ENCODE results near the gene RAB40B. TPM values are rescaled to one million over a fixed set of nuclear protein-coding genes. Genes with fewer than 3 reads are reported as not detected.
A peak's percentile ranks its signal among the peaks of the same experiment; 100 is the strongest.

The RAB40B gene
- total RNA-seq, 6 experiments from 2014 or later = 3.7 to 12.5 (median 9.3) TPM

DNA sequence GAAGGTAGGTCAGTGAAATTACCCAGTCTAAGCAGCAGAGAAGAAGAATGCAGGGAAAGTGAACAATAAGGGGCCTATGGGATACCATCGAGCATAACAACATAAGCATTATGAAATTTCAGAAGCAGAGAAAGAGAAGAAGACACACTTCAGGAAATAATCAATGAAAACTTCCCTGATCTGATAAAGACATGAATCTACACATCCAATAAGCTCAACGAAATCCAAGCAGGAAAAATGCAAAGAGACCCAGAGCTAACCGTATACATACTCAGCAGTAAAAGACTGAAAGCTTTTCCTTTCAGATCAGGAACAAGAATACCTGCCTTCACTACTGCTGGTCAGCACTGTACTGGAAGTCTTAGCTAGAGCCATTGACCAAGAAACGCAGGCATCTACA, 88.8 kb downstream of the RAB40B start:
- no peaks in the 10 kb centered on the region for H3K4me1 ChIP-seq
- no peak overlapping the region for H3K27ac ChIP-seq
- no peak for TF ChIP-seq POLR2A (IDR thresholded peaks at IDR 0.05)
- TF ChIP-seq, protein P1, sequence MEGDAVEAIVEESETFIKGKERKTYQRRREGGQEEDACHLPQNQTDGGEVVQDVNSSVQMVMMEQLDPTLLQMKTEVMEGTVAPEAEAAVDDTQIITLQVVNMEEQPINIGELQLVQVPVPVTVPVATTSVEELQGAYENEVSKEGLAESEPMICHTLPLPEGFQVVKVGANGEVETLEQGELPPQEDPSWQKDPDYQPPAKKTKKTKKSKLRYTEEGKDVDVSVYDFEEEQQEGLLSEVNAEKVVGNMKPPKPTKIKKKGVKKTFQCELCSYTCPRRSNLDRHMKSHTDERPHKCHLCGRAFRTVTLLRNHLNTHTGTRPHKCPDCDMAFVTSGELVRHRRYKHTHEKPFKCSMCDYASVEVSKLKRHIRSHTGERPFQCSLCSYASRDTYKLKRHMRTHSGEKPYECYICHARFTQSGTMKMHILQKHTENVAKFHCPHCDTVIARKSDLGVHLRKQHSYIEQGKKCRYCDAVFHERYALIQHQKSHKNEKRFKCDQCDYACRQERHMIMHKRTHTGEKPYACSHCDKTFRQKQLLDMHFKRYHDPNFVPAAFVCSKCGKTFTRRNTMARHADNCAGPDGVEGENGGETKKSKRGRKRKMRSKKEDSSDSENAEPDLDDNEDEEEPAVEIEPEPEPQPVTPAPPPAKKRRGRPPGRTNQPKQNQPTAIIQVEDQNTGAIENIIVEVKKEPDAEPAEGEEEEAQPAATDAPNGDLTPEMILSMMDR (IDR thresholded peaks at IDR 0.05) = no peak
- ATAC-seq (no peak), DNase-seq (no peak)
- H3K27me3 ChIP-seq = no peaks in the 10 kb centered on the region
- H3K36me3 ChIP-seq = peaks cover 0 to 7% (median 2%) of the 10 kb centered on the region in 4 donors
- intact Hi-C loops (cut with DNase I) = no loop called here
- WGBS (ENCODE audit: insufficient coverage, low coverage, low lambda C conversion rate, missing lambda C conversion rate) = 97% methylated on average over 3 of the region's 4 CpGs
- H3K4me3 ChIP-seq = no peak overlapping the region
- H3K9me3 ChIP-seq = no peaks in the 10 kb centered on the region

DNA sequence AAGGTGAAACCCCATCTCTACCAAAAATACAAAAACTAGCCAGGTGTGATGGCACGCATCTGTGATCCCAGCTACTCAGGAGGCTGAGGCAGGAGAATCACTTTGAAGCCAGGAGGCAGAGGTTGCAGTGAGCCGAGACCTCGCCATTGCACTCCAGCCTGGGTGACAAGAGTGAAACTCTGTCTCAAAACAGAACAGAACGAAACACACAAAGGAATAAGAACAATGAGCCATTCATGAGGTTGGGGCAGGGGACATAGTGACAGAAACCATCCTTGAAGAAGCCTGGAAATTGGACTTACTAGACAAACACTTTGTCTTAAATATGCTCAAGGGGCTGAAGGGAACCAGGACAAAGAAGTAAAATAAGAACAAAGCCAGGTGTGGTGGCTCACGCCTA, 89.7 kb downstream of the RAB40B start:
- H3K36me3 ChIP-seq = peaks cover 0 to 9% (median 2%) of the 10 kb centered on the region in 4 donors
- ATAC-seq (no peak), DNase-seq (peak in 1 of 3 donors; percentile 7)
- no peak overlapping the region for H3K4me3 ChIP-seq
- TF ChIP-seq, protein P1 (IDR thresholded peaks at IDR 0.05) = no peak
- TF ChIP-seq POLR2A (IDR thresholded peaks at IDR 0.05) = no peak
- 57% methylated on average over 3 of the region's 5 CpGs for WGBS (ENCODE audit: insufficient coverage, low coverage, low lambda C conversion rate, missing lambda C conversion rate)
- H3K27ac ChIP-seq = no peak overlapping the region
- H3K27me3 ChIP-seq = no peaks in the 10 kb centered on the region
- no peaks in the 10 kb centered on the region for H3K4me1 ChIP-seq
- no peaks in the 10 kb centered on the region for H3K9me3 ChIP-seq
- intact Hi-C loops (cut with DNase I) = no loop called here

DNA sequence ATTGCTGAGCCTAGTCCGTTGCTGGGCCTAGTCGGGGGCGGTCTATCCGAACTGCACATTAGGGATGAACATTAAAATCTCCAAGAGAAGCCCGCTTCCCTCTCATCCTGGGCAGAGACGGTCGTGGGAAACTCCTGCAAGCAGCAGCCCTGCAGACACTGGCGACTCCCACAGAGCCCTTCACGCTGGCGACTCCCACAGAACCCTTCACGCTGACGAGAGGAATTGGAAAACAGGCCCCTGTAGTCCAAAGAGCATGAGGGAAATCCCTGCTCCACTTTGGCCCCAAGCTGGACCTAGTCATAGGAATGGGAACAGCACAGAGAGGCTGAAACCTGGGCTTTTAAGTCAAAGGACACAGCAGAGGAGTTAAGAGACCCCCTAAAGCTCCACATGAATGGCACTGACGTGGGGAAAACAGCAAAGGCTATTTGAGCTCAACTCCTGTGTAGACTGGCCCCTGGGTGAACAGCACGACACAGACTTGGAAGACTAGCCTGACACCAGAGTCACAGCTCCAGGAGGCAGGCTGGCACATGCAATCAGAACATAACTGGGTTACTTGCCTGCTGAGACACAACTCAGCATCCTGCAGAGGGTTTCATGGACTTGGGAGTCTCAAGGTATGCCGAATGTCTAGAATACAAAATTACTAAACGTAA, 92.4 kb downstream of the RAB40B start:
- no peaks in the 10 kb centered on the region for H3K9me3 ChIP-seq
- no peaks in the 10 kb centered on the region for H3K4me1 ChIP-seq
- ATAC-seq = no peak
- TF ChIP-seq, protein P1 (IDR thresholded peaks at IDR 0.05) = no peak
- TF ChIP-seq POLR2A (IDR thresholded peaks at IDR 0.05) = no peak
- H3K36me3 ChIP-seq = peaks cover 4 to 35% (median 14%) of the 10 kb centered on the region in 4 donors
- no peaks in the 10 kb centered on the region for H3K27me3 ChIP-seq
- no peak overlapping the region for H3K4me3 ChIP-seq
- no peak overlapping the region for H3K27ac ChIP-seq
- intact Hi-C loops (cut with DNase I) = no loop called here
- peak in 1 of 3 donors; percentile 45 for DNase-seq
- WGBS (ENCODE audit: insufficient coverage, low coverage, low lambda C conversion rate, missing lambda C conversion rate) = 86% methylated on average over 4 of the region's 16 CpGs

Small RNAs within 50 kb of the gene (microRNA-seq; reads per million reads assigned to microRNA genes)
- gene MIR4525 = 3.5 to 5.2 reads per million in 2 donors

Small RNAs within 50 kb of the gene (small RNA-seq; reads per million reads assigned to genes)
- gene MIR4525 = 0 reads per million in 2 experiments

Other genes starting within 250 kb of the RAB40B start
- 10 to 100 TPM; 29.4 to 82.4 (median 46.4) TPM for gene CYBC1, start 247.9 kb downstream of the RAB40B start, total RNA-seq
- gene NARF, start 240.0 kb downstream of the RAB40B start, total RNA-seq = 10 to 100 TPM in 5 of 6 experiments, 1 to 10 TPM in 1; 9.3 to 48.6 (median 21.8) TPM
- gene FOXK2, start 179.0 kb downstream of the RAB40B start, total RNA-seq = 10 to 100 TPM; 14.1 to 20.5 (median 16.1) TPM
- 10 to 100 TPM; 27.7 to 40.7 (median 31.6) TPM for gene WDR45B, start 50.3 kb downstream of the RAB40B start, total RNA-seq
- 10 to 100 TPM in 4 of 6 experiments, 1 to 10 TPM in 2; 7.6 to 24.8 (median 14.3) TPM for gene FN3KRP, start 18.0 kb upstream of the RAB40B start, total RNA-seq
- 10 to 100 TPM; 29.6 to 61.6 (median 45.5) TPM for gene FN3K, start 36.9 kb upstream of the RAB40B start, total RNA-seq
- gene TBCD, start 53.4 kb upstream of the RAB40B start, total RNA-seq = 10 to 100 TPM; 28.0 to 55.7 (median 41.3) TPM
- not detected for gene ZNF750, start 141.3 kb upstream of the RAB40B start, total RNA-seq

Measured in right lobe of liver (tissue), 6 donors.